GM12891 (cell line): ENCODE results near the gene HYCC2.
"Not testable (repeated sequence)": the region's sequence is repeated elsewhere in the genome, so short reads cannot be mapped to it uniquely, and the experiment has no call there.

Experiments
- DNase-seq: peaks from one replicate; pipeline ENCODE4 v3.0.0; 2011; ENCODE audit warnings: low spot score; ENCODE audit not compliant: insufficient read length
- FAIRE-seq: peaks from 2 replicates; lab custom pipeline; 2011; peaks lifted over from hg19 to GRCh38; lab: Jason Lieb, UNC
- PAX5 ChIP-seq: IDR thresholded peaks from 2 replicates; pipeline ENCODE4 v1.6.1; 2011; ENCODE audit warnings: low read length, moderate library complexity, mild to moderate bottlenecking; ENCODE audit not compliant: insufficient read depth, severe bottlenecking
- POLR2A ChIP-seq: IDR thresholded peaks from 2 replicates; pipeline ENCODE4 v1.6.1; 2011; ENCODE audit warnings: low read depth, low read length, control low read depth
- POLR2AphosphoS5 ChIP-seq: IDR thresholded peaks from 2 replicates; pipeline ENCODE4 v1.6.1; 2011; ENCODE audit warnings: low read depth, low read length, control low read depth
- POU2F2 ChIP-seq: IDR thresholded peaks from 2 replicates; pipeline ENCODE4 v1.6.1; 2011; ENCODE audit warnings: low read depth, mild to moderate bottlenecking, control low read depth, low read length, moderate library complexity
- SPI1 ChIP-seq: IDR thresholded peaks from 2 replicates; pipeline ENCODE4 v1.6.1; 2011; ENCODE audit warnings: low read depth, low read length, control low read depth
- TAF1 ChIP-seq: IDR thresholded peaks from 2 replicates; pipeline ENCODE4 v1.6.1; 2011; ENCODE audit warnings: low read depth, low read length, control low read depth

HYCC2 gene

DNA sequence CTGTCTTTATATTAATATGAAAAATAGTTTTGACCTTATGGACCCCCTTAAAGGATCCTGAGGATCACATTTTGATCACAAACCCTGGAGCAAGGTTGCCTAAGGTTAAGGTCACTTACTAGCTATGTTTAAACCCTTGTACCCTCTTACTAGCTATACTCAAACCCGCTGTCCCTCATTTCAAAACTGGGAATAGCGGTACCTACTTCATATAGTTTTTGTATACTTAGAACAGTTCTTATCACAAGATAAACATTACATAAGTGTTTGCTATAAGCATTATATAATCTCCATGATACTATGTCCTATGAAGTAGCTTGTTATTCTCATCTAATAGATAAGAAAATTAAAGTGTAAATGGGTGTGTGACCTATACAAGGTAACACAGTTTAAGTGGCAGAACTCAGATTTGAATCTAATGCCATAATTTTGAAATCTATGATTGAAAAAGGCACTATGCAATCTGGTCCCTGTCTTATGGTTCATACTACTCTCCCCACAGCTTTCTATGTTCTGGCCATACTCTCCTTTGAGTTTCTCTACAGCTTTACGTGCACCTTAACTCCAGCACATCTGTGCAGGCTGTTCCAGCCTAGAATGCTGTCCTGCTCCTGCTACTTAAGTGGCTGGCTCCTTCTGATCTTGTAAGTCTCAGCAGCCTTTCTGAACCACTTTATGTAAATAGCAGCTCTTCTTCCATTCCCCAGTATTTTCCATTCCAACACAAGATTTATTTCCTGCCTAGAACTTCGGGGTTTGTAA lies 30.4 kb downstream of the HYCC2 start:
- TF ChIP-seq POLR2AphosphoS5 (no peak), POLR2A (no peak), SPI1 (no peak), POU2F2 (no peak), PAX5 (no peak), TAF1 (no peak)
- no peak for FAIRE-seq
- no peak for DNase-seq

DNA sequence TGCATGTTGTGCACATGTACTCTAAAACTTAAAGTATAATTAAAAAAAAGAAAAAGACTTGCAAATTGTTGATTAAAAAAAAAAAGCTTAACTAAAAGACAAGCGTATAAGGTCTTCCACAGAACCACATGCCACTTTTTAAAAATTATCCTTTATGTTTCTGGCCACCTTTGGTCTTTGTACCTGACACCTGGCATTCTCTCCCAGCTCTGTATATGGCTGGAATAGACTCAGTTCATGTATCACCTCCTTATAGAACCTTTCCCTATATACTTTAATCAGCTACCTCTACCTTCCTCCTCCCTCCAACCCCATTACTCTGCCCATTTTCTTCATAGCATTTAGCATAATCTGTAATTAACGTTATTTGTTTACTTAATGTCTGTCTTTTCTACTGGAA lies 32.6 kb downstream of the HYCC2 start:
- FAIRE-seq: no peak
- no peak for TF ChIP-seq POLR2A
- TF ChIP-seq POU2F2: no peak
- TF ChIP-seq POLR2AphosphoS5: no peak
- TF ChIP-seq SPI1: no peak
- no peak for TF ChIP-seq PAX5
- no peak for TF ChIP-seq TAF1
- no peak for DNase-seq

DNA sequence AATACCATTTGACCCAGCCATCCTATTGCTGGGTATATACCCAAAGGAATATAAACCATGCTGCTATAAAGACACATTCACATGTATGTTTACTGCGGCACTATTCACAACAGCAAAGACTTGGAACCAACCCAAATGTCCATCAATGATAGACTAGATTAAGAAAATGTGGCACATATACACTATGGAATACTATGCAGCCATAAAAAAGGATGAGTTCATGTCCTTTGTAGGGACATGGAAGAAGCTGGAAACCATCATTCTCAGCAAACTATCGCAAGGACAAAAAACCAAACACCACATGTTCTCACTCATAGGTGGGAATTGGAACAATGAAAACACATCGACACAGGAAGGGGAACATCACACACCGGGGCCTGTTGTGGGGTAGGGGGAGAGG lies 33.1 kb downstream of the HYCC2 start:
- not testable (repeated sequence) for FAIRE-seq, DNase-seq

DNA sequence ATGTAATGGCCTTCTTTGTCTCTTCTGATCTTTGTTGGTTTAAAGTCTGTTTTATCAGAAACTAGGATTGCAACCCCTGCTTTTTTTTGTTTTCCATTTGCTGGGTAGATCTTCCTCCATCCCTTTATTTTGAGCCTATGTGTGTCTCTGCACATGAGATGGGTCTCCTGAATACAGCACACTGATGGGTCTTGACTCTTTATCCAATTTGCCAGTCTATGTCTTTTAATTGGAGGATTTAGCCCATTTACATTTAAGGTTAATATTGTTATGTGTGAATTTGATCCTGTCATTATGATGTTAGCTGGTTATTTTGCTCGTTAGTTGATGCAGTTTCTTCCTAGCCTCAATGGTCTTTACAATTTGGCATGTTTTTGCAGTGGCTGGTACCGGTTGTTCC lies 37.1 kb downstream of the HYCC2 start:
- FAIRE-seq, DNase-seq: not testable (repeated sequence)

DNA sequence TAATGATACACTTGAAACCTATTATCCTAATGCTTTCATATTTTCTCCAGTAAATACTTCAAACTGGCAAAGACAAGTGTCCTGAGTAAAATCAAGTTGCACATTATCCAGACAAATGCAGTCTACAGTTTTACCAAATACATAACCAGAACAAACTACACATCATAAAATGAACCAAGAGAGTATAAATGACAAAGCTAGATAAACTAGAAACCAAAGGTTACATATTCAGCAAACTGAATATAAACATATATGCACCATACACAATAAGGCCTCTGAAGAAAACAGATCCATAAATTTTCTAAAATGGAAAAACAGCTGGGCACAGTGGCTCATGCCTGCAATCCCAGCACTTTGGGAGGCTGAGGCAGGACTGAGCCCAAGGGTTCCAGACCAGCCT lies 47.0 kb downstream of the HYCC2 start:
- TF ChIP-seq TAF1: no peak
- no peak for TF ChIP-seq POLR2A
- no peak for TF ChIP-seq POLR2AphosphoS5
- no peak for TF ChIP-seq PAX5
- no peak for TF ChIP-seq SPI1
- no peak for TF ChIP-seq POU2F2
- peak; percentile 35 for FAIRE-seq
- no peak for DNase-seq

DNA sequence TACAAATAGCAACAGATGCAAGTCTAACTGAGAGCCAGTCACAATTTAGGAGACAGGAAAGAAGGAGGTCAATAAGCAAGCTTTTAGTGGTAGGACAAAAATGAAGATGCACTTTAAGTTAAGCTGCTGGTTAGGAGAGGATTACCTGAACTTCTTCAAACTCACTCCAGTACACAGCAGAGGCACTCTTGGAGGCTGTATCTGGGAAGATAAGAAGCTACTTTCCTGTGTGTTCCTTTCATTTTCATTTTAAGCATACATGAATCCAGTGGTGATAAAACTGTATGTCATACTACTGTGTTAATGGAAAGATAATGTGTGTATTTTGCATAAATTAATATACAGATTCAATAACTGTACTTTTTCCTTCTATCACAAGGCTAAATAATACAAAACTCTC lies 49.6 kb downstream of the HYCC2 start:
- no peak for TF ChIP-seq POU2F2
- no peak for TF ChIP-seq PAX5
- no peak for TF ChIP-seq TAF1
- no peak for TF ChIP-seq POLR2AphosphoS5
- no peak for TF ChIP-seq POLR2A
- no peak for DNase-seq
- FAIRE-seq: peak; percentile 60
